PC-3 (cell line): ENCODE results near the gene SLC1A7.

ENCODE experiments used
- CTCF ChIP-seq: fragments of 300-600 bp; sonication (generic); conservative IDR thresholded peaks from 2 replicates; pipeline ENCODE4 v1.5.1; 2017; ENCODE audit warnings: antibody characterized with exemption, low read depth, mild to moderate bottlenecking, low read length
- EZH2 ChIP-seq: fragments of 300-600 bp; sonication (generic); IDR thresholded peaks from one replicate; pipeline ENCODE4 v1.6.1; 2017; ENCODE audit warnings: antibody characterized with exemption, mild to moderate bottlenecking, low read length; ENCODE audit not compliant: unreplicated experiment
- EZH2phosphoT487 ChIP-seq: fragments of 300-600 bp; sonication (generic); IDR thresholded peaks from 2 replicates; pipeline ENCODE4 v1.6.1; 2018; ENCODE audit warnings: mild to moderate bottlenecking, antibody characterized with exemption, low read length, borderline replicate concordance

GRCh38 chr1:53078333-53079101 is 63.9 kb downstream of the SLC1A7 start:
- TF ChIP-seq EZH2 (no peak), CTCF (no peak), EZH2phosphoT487 (no peak)
